ENCODE results near the gene ADRM1.

The ADRM1 gene

DNA sequence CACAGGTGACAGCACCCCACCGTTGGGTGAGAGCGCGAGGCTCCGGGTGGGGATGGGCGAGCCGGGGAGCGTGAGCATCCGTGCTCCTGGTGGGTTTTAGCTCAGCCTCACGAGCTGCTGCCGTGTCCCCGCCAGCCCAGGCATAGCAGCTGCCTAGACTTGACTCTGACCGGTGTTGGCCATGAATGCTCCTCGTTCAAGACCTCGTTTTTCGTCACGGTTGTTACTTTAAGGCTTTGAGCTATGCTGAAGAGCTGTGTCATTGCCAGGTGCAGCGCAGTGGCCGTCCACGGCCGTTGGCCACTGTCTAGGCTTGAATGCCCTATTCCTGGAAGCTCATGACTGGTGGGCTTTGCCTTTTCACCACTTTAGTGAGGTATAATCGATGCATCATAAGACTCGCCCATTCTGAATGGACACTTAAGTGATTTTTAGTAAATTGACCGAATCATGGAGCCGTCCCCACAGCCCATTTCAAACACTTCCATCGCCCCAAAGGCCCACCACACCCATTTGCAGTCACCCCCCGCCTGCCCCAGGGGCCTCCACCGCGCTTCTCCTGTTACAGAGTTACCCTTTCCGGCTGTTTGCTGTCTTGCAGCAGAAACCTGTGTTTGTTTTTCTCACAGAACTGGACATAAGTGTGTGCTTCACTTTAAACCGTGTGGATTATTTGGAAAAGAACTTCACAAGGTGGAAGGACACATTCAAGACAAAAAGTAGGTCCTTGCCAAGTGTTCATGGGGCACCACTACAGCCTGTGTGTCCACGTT lies 21.4 kb upstream of the ADRM1 start:
- no peak for DNase-seq

- no peak for DNase-seq
These were observed 20.7 kb upstream of the ADRM1 start for GRCh38 chr20:62282103-62282502.

- DNase-seq, result no peak
These were observed 19.8 kb upstream of the ADRM1 start for GRCh38 chr20:62282877-62283503.

DNA sequence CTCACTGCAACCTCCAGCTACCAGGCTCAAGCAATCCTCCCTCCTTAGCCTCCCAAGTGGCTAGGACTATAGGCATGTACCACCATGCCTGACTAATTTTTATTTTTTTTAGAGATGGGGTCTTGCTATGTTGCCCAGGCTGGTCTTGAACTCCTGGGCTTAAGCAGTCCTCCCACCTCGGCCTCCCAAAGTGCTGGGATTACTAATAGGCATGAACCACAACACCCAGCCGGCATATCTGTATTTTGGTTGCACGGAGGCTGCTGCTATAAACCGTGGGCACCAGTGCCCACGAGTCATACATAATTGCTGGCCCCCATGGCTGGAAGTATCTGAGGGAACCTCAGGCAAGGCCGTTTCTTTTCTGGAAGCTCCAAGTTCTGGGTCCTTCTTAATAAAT lies 18.3 kb upstream of the ADRM1 start:
- DNase-seq, result no peak

GRCh38 chr20:62285151-62285550 lies 17.6 kb upstream of the ADRM1 start:
- DNase-seq, result no peak

DNA sequence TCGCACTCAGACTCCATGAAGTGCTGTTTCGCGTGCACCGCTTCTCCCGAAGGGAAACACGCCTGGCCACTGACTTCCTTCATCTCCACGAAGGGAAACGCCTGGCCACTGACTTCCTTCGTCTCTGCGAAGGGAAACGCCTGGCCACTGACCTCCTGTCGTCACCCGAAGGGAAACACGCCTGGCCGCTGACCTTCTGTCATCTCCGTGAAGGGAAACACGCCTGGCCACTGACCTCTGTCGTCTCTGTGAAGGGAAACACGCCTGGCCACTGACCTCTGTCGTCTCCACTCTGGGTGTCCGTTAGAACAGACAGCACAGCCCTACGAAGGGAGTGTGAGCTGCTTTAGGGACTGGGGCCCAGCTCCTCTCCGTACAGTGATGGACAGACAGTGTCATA lies 17.1 kb upstream of the ADRM1 start:
- no peak for DNase-seq

DNA sequence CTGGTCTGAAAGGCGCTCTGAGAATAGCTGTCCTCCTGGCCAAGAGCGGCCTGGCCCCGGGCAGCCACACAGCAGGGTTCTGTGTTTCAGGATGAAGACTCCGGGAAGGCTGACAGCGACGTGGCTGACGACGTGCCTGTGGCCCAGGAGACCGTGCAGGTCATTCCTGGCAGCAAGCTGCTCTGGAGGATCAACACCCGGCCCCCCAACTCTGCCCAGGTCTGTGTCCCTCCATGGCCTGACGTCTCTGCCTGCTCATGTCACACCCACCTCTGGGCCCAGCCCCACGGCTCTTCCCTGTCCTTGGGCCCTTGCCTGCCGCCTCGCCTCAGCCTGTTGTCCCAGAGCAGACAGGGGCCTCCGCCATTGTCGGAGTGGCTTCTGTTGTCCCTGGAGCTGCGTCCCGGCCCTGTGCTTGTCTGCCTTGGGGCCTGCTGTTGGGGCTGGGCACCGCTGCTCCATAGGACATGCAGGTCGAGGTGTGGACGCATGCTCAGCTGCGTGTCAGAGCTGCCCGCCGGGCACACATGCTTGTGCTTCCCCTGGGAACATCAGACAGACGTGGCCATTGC lies 16.2 kb upstream of the ADRM1 start:
- DNase-seq, result no peak

DNA sequence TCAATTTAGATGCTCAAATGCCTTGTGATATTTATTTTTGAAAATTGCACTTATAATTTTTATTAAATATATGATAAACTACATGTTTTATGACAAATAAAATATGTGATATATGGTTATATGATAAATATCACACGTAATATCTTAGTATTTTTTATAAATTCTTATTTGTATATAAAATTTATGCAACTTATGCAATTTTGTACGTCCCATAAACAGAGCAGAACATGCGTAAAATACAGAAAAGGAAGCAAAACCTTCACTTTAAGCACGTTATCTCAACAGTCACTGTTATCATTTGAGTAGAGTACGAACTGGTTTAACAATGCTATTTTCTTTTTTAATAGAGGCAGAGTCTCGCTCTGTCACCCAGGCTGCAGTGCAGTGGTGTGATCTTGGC lies 15.7 kb upstream of the ADRM1 start:
- no peak for DNase-seq

DNA sequence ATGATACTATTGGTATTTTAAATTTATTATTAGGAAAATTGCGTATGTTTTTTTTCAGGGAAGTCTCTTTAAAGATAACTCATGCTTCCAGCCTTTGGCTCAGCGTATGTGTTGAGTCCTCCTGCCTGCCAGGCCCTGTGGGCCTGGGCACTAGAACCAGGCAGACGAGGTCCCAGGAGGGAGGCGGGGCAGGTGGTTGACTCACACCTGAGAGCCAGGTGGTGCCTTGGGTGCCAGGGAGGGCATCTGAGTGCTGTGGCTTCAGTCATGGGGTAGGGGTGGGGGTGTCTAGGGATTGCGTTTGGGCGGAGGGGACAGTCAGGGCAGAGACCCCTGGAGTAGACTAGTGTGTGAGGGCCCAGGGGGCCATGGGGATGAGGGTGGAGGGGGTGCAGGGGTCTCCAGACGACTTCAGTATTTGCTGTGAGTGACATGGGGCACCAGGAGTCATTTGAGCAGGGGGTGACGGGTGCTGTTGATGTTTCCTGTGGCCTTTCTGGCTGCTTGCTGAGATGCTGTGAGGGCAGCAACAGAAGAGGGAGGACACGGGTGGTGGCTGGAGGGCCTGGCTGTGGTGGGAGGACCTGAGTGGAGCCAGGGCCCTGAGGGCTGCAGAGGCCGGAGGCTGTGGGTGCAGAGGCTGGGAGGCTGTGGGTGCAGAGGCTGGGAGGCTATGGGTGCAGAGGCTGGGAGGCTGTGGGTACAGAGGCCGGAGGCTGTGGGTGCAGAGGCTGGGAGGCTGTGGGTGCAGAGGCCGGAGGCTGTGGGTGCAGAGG lies 14.8 kb upstream of the ADRM1 start:
- DNase-seq, result no peak

- no peak for DNase-seq
These were observed 14.2 kb upstream of the ADRM1 start for GRCh38 chr20:62288535-62289105.

DNA sequence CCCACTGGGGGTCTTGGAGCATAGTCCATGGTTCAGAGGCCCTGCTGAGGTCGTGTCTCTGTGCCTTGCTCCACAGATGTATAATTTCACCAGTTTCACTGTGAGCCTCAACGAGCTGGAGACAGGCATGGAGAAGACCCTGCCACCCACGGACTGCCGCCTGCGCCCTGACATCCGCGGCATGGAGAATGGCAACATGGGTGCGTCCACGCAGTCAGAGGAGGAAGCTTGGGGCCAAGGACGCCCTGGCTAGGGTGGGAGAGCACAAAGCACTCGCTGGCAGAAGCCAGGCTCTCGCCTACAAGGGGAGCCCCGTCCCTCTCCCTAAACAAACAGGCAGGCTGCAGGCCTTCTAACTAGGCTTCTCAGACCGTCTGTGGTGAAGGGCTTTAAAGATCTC lies 13.7 kb upstream of the ADRM1 start:
- no peak for DNase-seq

- DNase-seq, result no peak
These were observed 12.9 kb upstream of the ADRM1 start for GRCh38 chr20:62289898-62290297.

DNA sequence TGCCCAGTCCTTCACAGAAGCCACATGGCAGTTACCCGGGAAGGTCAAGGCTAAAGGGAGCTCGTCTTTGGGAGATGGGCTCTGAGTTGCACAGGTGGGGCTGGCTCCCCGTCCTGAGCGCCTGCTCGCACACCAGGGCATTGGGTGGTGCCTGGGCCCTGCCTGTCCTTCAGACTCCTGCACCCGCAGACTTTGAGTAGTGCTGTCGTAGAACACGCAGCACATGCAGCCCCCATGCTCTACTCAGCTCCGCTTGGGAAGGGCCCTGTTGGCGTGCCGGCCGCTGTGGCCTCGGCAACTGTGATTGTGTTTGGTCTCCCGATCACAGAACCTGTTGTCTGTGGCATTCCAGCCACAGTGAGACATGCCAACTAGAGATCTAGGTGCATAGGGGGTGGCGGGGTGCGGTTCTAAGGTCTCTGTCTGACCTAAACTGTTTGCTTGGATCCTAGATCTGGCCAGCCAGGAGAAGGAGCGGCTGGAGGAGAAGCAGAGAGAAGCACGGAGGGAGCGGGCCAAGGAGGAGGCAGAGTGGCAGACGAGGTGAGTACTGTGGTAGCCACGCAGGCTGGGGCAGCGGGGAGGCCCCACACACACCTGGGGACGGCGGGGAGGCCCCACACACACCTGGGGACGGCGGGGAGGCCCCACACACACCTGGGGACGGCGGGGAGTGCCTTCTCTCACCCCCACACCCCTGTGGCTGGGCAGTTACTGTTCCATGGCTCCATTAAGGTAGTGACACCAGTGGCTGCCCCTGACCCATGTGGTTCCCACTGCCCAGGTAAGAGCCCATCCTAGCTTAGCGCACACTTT lies 11.3 kb upstream of the ADRM1 start:
- no peak for DNase-seq

DNA sequence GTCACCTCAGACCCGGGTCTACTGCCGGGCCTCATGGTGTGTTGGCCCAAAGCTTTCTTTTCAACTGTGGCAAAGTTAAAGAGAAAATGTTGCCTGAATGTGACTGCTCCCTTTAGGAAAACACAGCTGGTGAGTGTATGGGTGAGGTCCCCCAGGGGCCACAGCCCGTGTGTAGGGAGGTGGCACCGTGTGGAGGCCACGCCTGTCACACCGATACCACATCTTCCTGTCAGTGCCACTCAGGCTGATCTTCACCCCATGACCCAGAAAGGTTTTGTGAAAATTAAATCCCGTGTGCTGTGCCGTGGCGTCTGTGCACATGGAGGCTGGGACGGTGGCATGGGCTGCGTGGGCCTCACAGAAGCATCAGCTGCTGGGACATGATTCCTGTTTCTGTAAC lies 10.7 kb upstream of the ADRM1 start:
- no peak for DNase-seq

- no peak for DNase-seq
These were observed 9.5 kb upstream of the ADRM1 start for GRCh38 chr20:62293111-62293784.

GRCh38 chr20:62293946-62294345 lies 8.9 kb upstream of the ADRM1 start:
- DNase-seq, result no peak

DNA sequence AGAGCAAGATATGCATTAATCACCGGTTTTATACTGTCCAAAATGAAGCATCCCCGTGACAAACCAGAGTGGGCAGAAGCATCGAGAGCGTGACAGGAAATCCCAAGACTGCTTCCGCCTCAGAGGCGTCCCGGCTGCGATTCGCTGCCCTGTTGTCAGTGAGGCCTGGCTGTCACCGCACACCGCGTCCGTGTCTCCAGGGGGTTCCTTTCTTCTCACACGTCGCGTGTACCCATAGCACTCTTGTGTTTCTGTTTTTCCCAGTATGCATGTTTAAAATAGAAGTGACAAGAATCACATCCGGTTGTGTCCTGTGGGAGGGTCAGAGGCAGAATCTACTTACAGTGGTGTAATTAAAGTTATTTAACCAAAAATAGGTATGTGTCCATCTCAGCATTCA lies 8.3 kb upstream of the ADRM1 start:
- no peak for DNase-seq

- no peak for DNase-seq
These were observed 5.9 kb upstream of the ADRM1 start for GRCh38 chr20:62296724-62297448.

DNA sequence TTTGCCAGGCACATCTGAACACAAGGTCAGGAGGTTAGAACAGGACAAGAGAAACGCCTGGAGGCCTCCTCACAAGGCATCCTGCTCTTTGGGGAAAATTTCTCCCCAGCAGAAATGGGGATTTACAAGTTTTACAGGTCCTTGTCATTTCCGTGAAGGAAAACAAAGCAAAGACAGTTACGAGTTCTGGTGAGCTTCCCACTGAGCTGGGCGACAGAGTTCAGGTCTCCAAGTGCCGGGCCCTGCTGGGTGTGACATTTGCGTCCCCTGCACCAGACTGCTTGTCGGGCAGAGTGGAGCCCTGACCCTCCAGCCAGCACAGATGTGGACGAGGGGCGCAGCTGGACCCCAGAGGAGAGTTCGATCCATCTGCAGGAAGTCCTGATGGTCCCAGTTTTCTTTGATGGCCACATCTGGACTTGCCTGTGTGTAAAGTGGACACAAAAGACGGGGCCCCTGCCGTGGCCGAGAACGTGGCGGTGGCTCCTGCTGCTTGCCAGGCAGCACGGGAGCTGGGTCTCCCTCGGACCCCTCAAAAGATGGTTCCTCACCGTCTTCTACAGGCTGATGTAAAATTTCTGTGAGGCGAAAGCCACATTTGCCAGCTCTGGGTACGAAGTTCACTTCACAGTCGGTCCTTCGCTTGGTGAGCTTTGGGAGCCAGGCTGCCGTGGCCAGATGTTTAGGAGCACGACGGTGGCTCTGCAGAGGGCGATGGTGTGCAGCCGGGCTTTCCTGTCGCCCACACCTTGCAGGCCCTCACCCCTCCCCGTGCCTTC lies 5.2 kb upstream of the ADRM1 start:
- DNase-seq, result no peak

DNA sequence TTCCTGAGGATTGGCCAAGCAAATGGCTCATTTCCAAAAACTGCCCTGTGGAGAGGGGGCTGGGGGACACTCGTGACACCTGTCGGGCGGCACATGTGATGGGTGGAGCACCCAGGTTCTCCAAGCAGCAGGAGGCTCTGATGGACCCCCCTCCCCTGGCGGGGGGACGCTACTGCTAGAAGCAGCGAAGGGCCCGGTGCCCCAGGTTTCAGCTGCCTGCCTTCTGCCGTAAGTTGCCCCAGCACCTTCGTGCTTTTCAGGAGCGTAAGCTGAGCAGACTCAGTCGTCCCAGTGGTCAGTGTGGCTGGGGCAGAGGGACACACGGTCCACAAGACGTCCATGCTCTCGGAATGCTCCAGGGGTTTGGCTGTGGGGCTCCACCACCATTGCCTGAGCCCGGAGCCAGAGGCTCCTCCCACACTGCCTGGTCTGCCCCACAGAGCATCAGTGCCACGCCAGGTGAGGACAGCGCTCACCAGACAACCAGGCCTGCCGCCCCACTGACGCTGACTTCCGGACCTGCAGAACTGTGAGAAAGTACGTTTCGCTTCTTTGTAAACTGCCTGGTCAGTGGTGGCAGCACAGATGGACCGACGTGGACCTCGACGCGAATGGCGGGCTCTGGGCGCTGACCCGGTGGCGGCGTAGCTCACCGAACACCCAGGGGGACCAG lies 4.1 kb upstream of the ADRM1 start:
- DNase-seq, result no peak

All from CD4-positive, alpha-beta T cell treated with Interleukin-6 for 4 hours (primary cell).